OCI-LY3 (cell line): ENCODE data around the gene SH3PXD2B.
"Not testable (repeated sequence)": the region's sequence is repeated elsewhere in the genome, so short reads cannot be mapped to it uniquely, and the experiment has no call there.

ENCODE experiments used
- CTCF ChIP-seq: fragments of 200-600, 300-600 bp; sonication (generic); IDR thresholded peaks from 2 replicates; pipeline ENCODE4 v1.5.1; 2014; ENCODE audit warnings: antibody characterized with exemption, low read length, low read depth
- EZH2phosphoT487 ChIP-seq: fragments of 200-600 bp; shearing (Covaris generic); IDR thresholded peaks from 2 replicates; pipeline ENCODE4 v1.6.1; 2018; ENCODE audit warnings: antibody characterized with exemption, mixed run types, low read depth

- TF ChIP-seq CTCF, EZH2phosphoT487: not testable (repeated sequence)
These were observed 57.3 kb downstream of the SH3PXD2B start for GRCh38 chr5:172396994-172397393.
